HG03097 (cell line): ENCODE measurements around the gene SPATA12.

Experiments
- ATAC-seq: cut with Tn5 transposase; IDR thresholded peaks from one replicate; pipeline ENCODE4 v1.9.1; 2021; ENCODE audit not compliant: unreplicated experiment, low FRiP score

The SPATA12 gene

GRCh38 chr3:57109437-57110199, 49.2 kb downstream of the SPATA12 start:
- ATAC-seq = no peak

GRCh38 chr3:57110214-57110613, 49.8 kb downstream of the SPATA12 start:
- ATAC-seq = no peak

- ATAC-seq = no peak
These were observed 50.3 kb downstream of the SPATA12 start for GRCh38 chr3:57110798-57111197.

DNA sequence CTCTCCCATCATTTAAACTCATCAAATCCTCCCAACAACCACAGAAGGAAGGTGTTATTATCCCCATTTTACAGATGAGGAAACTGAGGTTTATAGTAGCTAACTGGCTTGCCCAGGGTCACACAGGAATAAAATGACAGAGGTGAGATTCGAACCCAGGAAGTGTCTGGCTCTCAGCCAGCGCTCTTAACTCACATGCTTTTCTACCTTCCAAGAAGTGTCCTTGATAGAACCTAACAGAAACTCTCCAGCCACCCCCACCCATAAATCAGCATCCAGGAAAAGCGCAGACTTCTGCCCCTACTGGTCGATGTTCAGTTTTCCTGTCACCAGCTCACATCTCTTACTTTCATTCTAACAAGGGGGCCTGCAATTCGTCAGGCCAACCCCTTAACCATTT, 51.7 kb downstream of the SPATA12 start:
- ATAC-seq = no peak

DNA sequence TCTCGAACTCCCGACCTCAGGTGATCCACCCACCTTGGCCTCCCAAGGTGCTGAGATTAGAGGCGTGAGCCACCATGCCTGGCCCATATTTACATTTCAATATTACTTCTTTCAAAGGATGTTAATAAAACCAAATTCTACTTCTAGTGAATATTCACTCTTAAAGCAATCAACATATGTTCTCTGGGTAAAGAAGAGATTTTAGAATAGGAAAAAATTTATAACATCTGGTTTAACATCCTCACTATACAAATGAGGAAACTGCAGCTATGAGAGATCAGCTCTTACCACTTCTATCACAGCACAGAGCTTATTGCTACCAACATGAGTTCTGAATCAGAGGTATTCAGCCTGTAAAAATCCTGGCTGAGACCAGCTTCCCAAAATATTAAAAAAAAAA, 56.0 kb downstream of the SPATA12 start:
- ATAC-seq = no peak

- ATAC-seq = no peak
These were observed 57.8 kb downstream of the SPATA12 start for GRCh38 chr3:57118254-57118653.

DNA sequence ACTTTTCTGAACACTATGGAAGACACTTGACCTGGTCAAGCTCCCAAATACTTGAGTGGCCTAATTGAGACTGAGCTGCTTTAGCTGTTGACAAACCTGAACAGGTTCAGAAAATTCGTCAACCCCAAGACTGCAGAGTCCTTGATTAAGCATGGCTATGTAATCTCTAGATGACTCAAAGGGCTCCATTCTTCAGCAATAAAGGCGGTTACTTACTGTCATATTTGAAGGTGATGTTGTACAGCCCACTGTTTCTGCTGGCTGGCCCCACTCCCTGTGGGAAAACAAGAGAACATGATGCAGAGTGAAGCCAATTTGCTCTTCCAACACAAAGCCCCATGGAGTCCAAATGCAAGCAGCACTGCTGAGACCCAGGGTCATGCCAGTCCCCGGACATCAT, 59.6 kb downstream of the SPATA12 start:
- ATAC-seq = no peak

- no peak for ATAC-seq
These were observed 60.1 kb downstream of the SPATA12 start for GRCh38 chr3:57120451-57121174.
